K562 (cell line): ENCODE measurements around the gene HPCAL1.

Experiments used
- ATF1 ChIP-seq, 2 experiments: fragments of 450-650 bp in 1 of 2; IDR thresholded peaks; 2 replicates each; pipeline ENCODE4 v1.6.1; 2016; ENCODE audit warnings: missing compliant biosample characterization in 1 of 2, missing genetic modification characterization in 1 of 2
- BDP1 ChIP-seq: IDR thresholded peaks from 3 replicates; pipeline ENCODE4 v1.6.1; 2011; ENCODE audit not compliant: insufficient read length, insufficient read depth
- ELF4 ChIP-seq: fragments of 450-650 bp; formaldehyde crosslinking; IDR thresholded peaks from 2 replicates; pipeline ENCODE4 v1.4.0; 2022; ENCODE audit warnings: missing genetic modification characterization
- ESRRA ChIP-seq: fragments of 450-650 bp; IDR thresholded peaks from 2 replicates; pipeline ENCODE4 v1.6.1; 2014; ENCODE audit warnings: low read depth, mild to moderate bottlenecking, moderate library complexity, borderline replicate concordance
- MEF2A ChIP-seq: IDR thresholded peaks from 2 replicates; pipeline ENCODE4 v1.6.1; 2011; ENCODE audit warnings: low read depth, mild to moderate bottlenecking, low read length, moderate library complexity; ENCODE audit not compliant: control insufficient read depth
- MNT ChIP-seq, 2 experiments: fragments of 450-650 bp; conservative IDR thresholded peaks; 2 replicates each; pipeline ENCODE4 v1.6.1; 2017; ENCODE audit warnings: mild to moderate bottlenecking in 2 of 2, moderate library complexity in 2 of 2
- OTX1 ChIP-seq: fragments of 450-650 bp; formaldehyde crosslinking; IDR thresholded peaks from 2 replicates; pipeline ENCODE4 v1.4.0; 2022; ENCODE audit warnings: mild to moderate bottlenecking
- PHF8 ChIP-seq: fragments of 200-600 bp; sonication (generic); IDR thresholded peaks from 2 replicates; pipeline ENCODE4 v1.6.1; 2012; ENCODE audit warnings: mixed run types, mild to moderate bottlenecking, inconsistent platforms, low read length, moderate library complexity, borderline replicate concordance
- PML ChIP-seq: IDR thresholded peaks from 2 replicates; pipeline ENCODE4 v1.6.1; 2012; ENCODE audit warnings: low read length, inconsistent platforms
- SRSF9 ChIP-seq: fragments of 200-400 bp; formaldehyde crosslinking; IDR thresholded peaks from 2 replicates; pipeline ENCODE4 v1.6.1; 2017; ENCODE audit warnings: low read depth, low read length, borderline replicate concordance
- STAT6 ChIP-seq: sonication (generic); formaldehyde crosslinking; IDR thresholded peaks from 2 replicates; pipeline ENCODE4 v1.8.1; 2023; ENCODE audit warnings: mild to moderate bottlenecking, missing genetic modification reagents
- ZC3H4 ChIP-seq: sonication (generic); formaldehyde crosslinking; IDR thresholded peaks from 2 replicates; pipeline ENCODE4 v1.9.0; 2021; ENCODE audit warnings: missing genetic modification reagents, borderline replicate concordance
- ZNF274 ChIP-seq: IDR thresholded peaks from 2 replicates; pipeline ENCODE4 v1.6.1; 2011; ENCODE audit warnings: low read depth, mild to moderate bottlenecking, low read length, moderate library complexity, borderline replicate concordance
- TF ChIP-seq, protein P1 (sequence below), 3 experiments: IDR thresholded peaks in 2 of 3; conservative IDR thresholded peaks in 1 of 3; 2 replicates each; pipeline ENCODE4 v1.5.1; 2011 to 2012; ENCODE audit warnings: low read length in 3 of 3, mild to moderate bottlenecking in 3 of 3, control low read depth in 2 of 3, improper control_type of control experiment in 1 of 3, inconsistent platforms in 1 of 3, low read depth in 1 of 3, mixed read lengths in 1 of 3, moderate library complexity in 1 of 3; ENCODE audit not compliant: insufficient read depth in 2 of 3

DNA sequence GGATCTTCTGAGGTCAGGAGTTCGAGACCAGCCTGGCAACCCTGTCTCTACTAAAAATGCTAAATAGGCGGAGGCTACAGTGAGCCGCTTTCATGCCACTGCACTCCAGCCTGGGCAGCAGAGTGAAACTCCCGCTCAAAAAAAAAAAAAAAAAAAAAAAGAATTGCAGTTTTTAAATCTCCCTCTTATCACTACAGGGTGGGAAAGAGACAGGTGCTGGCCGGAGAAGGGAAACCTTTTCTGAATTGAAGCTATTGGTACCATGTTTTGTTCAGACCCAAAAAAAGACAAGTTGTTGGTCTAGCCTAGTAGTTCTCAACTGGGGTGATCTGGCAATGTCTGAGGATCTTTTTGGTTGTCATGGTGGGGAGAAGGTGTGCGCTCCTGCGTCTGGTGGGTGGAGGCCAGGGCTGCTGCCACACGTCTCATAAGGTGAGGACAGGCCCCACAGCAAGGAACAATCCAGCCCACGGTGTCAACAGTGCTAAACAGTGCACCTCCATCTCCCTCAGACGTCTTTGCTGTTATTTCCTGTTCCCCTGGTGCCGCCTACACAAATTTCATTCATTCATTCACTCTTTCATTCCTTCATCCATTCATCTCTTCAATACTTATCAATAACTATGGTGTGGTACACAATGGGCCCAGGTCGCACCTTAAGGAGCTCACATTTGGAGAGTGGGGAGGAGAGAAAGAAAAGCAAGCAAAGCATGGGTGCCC is 174.2 kb downstream of the HPCAL1 start:
- TF ChIP-seq ATF1 (CRISPR knock-in tag; IDR thresholded peaks at IDR 0.05), result no peak
- TF ChIP-seq ATF1 (tag; IDR thresholded peaks at IDR 0.05), result no peak
- TF ChIP-seq SRSF9, result no peak
- no peak for TF ChIP-seq ESRRA
- TF ChIP-seq ZC3H4 (CRISPR knock-in tag), result no peak
- no peak for TF ChIP-seq OTX1 (CRISPR knock-in tag)
- no peak for TF ChIP-seq ZNF274
- TF ChIP-seq, protein P1, sequence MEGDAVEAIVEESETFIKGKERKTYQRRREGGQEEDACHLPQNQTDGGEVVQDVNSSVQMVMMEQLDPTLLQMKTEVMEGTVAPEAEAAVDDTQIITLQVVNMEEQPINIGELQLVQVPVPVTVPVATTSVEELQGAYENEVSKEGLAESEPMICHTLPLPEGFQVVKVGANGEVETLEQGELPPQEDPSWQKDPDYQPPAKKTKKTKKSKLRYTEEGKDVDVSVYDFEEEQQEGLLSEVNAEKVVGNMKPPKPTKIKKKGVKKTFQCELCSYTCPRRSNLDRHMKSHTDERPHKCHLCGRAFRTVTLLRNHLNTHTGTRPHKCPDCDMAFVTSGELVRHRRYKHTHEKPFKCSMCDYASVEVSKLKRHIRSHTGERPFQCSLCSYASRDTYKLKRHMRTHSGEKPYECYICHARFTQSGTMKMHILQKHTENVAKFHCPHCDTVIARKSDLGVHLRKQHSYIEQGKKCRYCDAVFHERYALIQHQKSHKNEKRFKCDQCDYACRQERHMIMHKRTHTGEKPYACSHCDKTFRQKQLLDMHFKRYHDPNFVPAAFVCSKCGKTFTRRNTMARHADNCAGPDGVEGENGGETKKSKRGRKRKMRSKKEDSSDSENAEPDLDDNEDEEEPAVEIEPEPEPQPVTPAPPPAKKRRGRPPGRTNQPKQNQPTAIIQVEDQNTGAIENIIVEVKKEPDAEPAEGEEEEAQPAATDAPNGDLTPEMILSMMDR (IDR thresholded peaks at IDR 0.05 in 2 of 3, conservative IDR thresholded peaks at IDR 0.05 in 1 of 3; ENCODE audit: insufficient read depth in 2 of 3, low read depth in 1 of 3, low read length in 3 of 3), result no peak
- TF ChIP-seq BDP1, result no peak
- no peak for TF ChIP-seq ELF4 (CRISPR knock-in tag)
- no peak for TF ChIP-seq MNT (conservative IDR thresholded peaks at IDR 0.05)
- no peak for TF ChIP-seq PML
- no peak for TF ChIP-seq PHF8
- no peak for TF ChIP-seq MEF2A
- TF ChIP-seq STAT6 (CRISPR knock-in tag), result no peak
